HEK293T (cell line): Measurements from ENCODE around the gene NGLY1.

Experiments
- ARNT ChIP-seq: fragments of 450-650 bp; IDR thresholded peaks from 2 replicates; pipeline ENCODE4 v1.6.1; 2017; ENCODE audit warnings: mild to moderate bottlenecking
- BHLHE40 ChIP-seq: fragments of 450-650 bp; IDR thresholded peaks from 2 replicates; pipeline ENCODE4 v1.6.1; 2016; ENCODE audit warnings: mild to moderate bottlenecking, moderate library complexity, borderline replicate concordance
- ELF4 ChIP-seq: fragments of 450-650 bp; IDR thresholded peaks from 2 replicates; pipeline ENCODE4 v1.6.1; 2017; ENCODE audit warnings: antibody characterized with exemption
- FOXA1 ChIP-seq: fragments of 450-650 bp; IDR thresholded peaks from 2 replicates; pipeline ENCODE4 v1.6.1; 2016; ENCODE audit warnings: mild to moderate bottlenecking
- FOXK2 ChIP-seq: fragments of 450-650 bp; IDR thresholded peaks from 2 replicates; pipeline ENCODE4 v1.6.1; 2016; ENCODE audit warnings: mild to moderate bottlenecking
- L3MBTL2 ChIP-seq: fragments of 450-650 bp; conservative IDR thresholded peaks from 2 replicates; pipeline ENCODE4 v1.6.1; 2016; ENCODE audit warnings: mild to moderate bottlenecking
- NFRKB ChIP-seq: fragments of 450-650 bp; IDR thresholded peaks from 2 replicates; pipeline ENCODE4 v1.6.1; 2016; ENCODE audit warnings: mild to moderate bottlenecking, moderate library complexity
- SP1 ChIP-seq: fragments of 450-650 bp; IDR thresholded peaks from 2 replicates; pipeline ENCODE4 v1.6.1; 2017
- SUZ12 ChIP-seq: fragments of 450-650 bp; IDR thresholded peaks from 2 replicates; pipeline ENCODE4 v1.6.1; 2016; ENCODE audit warnings: mild to moderate bottlenecking
- TARDBP ChIP-seq: fragments of 450-650 bp; IDR thresholded peaks from 2 replicates; pipeline ENCODE4 v1.6.1; 2016

- TF ChIP-seq ARNT (no peak), ELF4 (no peak), BHLHE40 (no peak), L3MBTL2 (no peak), FOXA1 (no peak), SP1 (no peak), SUZ12 (no peak), FOXK2 (no peak), NFRKB (no peak), TARDBP (no peak)
Measured at GRCh38 chr3:25782636-25782937, 656 bp downstream of the NGLY1 start.
